ENCODE data around the gene RNF220. TPM values are rescaled to one million over a fixed set of nuclear protein-coding genes. Genes with fewer than 3 reads are reported as not detected.
"Not testable (repeated sequence)": the region's sequence is repeated elsewhere in the genome, so short reads cannot be mapped to it uniquely, and the experiment has no call there.

Gene RNF220
- total RNA-seq, 2 experiments from 2014 or later, result 106 to 108 TPM

GRCh38 chr1:44539991-44540730, 135.1 kb downstream of the RNF220 start:
- CTCF ChIA-PET, result interaction anchor here (1.0 kb wide), 1 partner anchor 12 kb away, joined by 3 read pairs; no protein-coding TSS in a partner anchor

GRCh38 chr1:44542420-44543063, 137.5 kb downstream of the RNF220 start:
- ChIA-PET CTCF (no interaction called here), POLR2A (no interaction called here)

More at GRCh38 chr1:44539991-44540730, 135.1 kb downstream of the RNF220 start:
- POLR2A ChIA-PET, result no interaction called here

GRCh38 chr1:44543064-44543744, 138.1 kb downstream of the RNF220 start:
- ChIA-PET POLR2A (no interaction called here), CTCF (no interaction called here)

GRCh38 chr1:44543786-44544185, 138.7 kb downstream of the RNF220 start:
- CTCF ChIA-PET, result no interaction called here

GRCh38 chr1:44544960-44545359, 139.9 kb downstream of the RNF220 start:
- ChIA-PET CTCF (no interaction called here), POLR2A (no interaction called here)

More at GRCh38 chr1:44543786-44544185, 138.7 kb downstream of the RNF220 start:
- POLR2A ChIA-PET, result no interaction called here

GRCh38 chr1:44545961-44546360, 140.9 kb downstream of the RNF220 start:
- ChIA-PET POLR2A (no interaction called here), CTCF (no interaction called here)

- CTCF ChIA-PET, result no interaction called here
- POLR2A ChIA-PET, result no interaction called here
Observed at GRCh38 chr1:44546403-44547053, 141.5 kb downstream of the RNF220 start.

GRCh38 chr1:44547361-44547760, 142.3 kb downstream of the RNF220 start:
- CTCF ChIA-PET, result no interaction called here
- POLR2A ChIA-PET, result no interaction called here

- ChIA-PET CTCF (no interaction called here), POLR2A (no interaction called here)
Observed at GRCh38 chr1:44547837-44548236, 142.8 kb downstream of the RNF220 start.

- POLR2A ChIA-PET, result no interaction called here
Observed at GRCh38 chr1:44549510-44549909, 144.5 kb downstream of the RNF220 start.

GRCh38 chr1:44553127-44553758, 148.2 kb downstream of the RNF220 start:
- POLR2A ChIA-PET, result no interaction called here
- CTCF ChIA-PET, result no interaction called here

More at GRCh38 chr1:44549510-44549909, 144.5 kb downstream of the RNF220 start:
- CTCF ChIA-PET, result no interaction called here

GRCh38 chr1:44553771-44554170, 148.7 kb downstream of the RNF220 start:
- POLR2A ChIA-PET, result no interaction called here
- CTCF ChIA-PET, result no interaction called here

- ChIA-PET POLR2A (no interaction called here), CTCF (no interaction called here)
Observed at GRCh38 chr1:44554706-44555105, 149.7 kb downstream of the RNF220 start.

- POLR2A ChIA-PET, result no interaction called here
- CTCF ChIA-PET, result no interaction called here
Observed at GRCh38 chr1:44557778-44558177, 152.7 kb downstream of the RNF220 start.

- POLR2A ChIA-PET, result no interaction called here
- CTCF ChIA-PET, result no interaction called here
Observed at GRCh38 chr1:44558883-44559282, 153.8 kb downstream of the RNF220 start.

- CTCF ChIA-PET, result no interaction called here
- POLR2A ChIA-PET, result no interaction called here
Observed at GRCh38 chr1:44559330-44559729, 154.3 kb downstream of the RNF220 start.

- ChIA-PET CTCF (no interaction called here), POLR2A (no interaction called here)
Observed at GRCh38 chr1:44559913-44560312, 154.9 kb downstream of the RNF220 start.

GRCh38 chr1:44560696-44561095, 155.6 kb downstream of the RNF220 start:
- POLR2A ChIA-PET, CTCF ChIA-PET: not testable (repeated sequence)

GRCh38 chr1:44565259-44565750, 160.2 kb downstream of the RNF220 start:
- POLR2A ChIA-PET, result no interaction called here
- CTCF ChIA-PET, result no interaction called here

GRCh38 chr1:44565833-44566232, 160.8 kb downstream of the RNF220 start:
- ChIA-PET CTCF (no interaction called here), POLR2A (no interaction called here)
